ENCODE measurements around the gene CXCL1. TPM values are rescaled to one million over a fixed set of nuclear protein-coding genes. Genes with fewer than 3 reads are reported as not detected.

CXCL1 gene
- total and polyA plus RNA-seq, 5 donors = 2.4 to 7.4 (median 4.3) TPM

GRCh38 chr4:73839715-73840114, 29.5 kb upstream of the CXCL1 start:
- Histone ChIP-seq H3K4me1 (ENCODE audit: control insufficient read depth, insufficient read depth, low read length) (peaks cover 2% of the 10 kb centered on the region), H3K4me3 (ENCODE audit: low read length) (no peak overlapping the region), H3K27ac (ENCODE audit: low read length) (no peak overlapping the region), H3K27me3 (ENCODE audit: control insufficient read depth, insufficient read depth) (no peaks in the 10 kb centered on the region), H3K9me3 (ENCODE audit: control insufficient read depth, low read length) (no peaks in the 10 kb centered on the region)
- intact Hi-C loops (cut with DNase I) = no loop called here
- ATAC-seq (no peak), DNase-seq (no peak)
- WGBS = 92% methylated on average over 3 of the region's 3 CpGs

- peaks cover 2% of the 10 kb centered on the region for H3K4me1 ChIP-seq (ENCODE audit: control insufficient read depth, insufficient read depth, low read length)
- DNase-seq (no peak), ATAC-seq (no peak)
- H3K27ac ChIP-seq (ENCODE audit: low read length) = no peak overlapping the region
- no peaks in the 10 kb centered on the region for H3K27me3 ChIP-seq (ENCODE audit: control insufficient read depth, insufficient read depth)
- no peak overlapping the region for H3K4me3 ChIP-seq (ENCODE audit: low read length)
- no peaks in the 10 kb centered on the region for H3K9me3 ChIP-seq (ENCODE audit: control insufficient read depth, low read length)
- 67% methylated on average over 4 of the region's 4 CpGs for WGBS
- intact Hi-C loops (cut with DNase I) = no loop called here
These were observed 27.8 kb upstream of the CXCL1 start for GRCh38 chr4:73841243-73841925.

- intact Hi-C loops (cut with DNase I) = no loop called here
- no peak for ATAC-seq
- Histone ChIP-seq H3K4me3 (ENCODE audit: low read length) (no peak overlapping the region), H3K9me3 (ENCODE audit: control insufficient read depth, low read length) (no peaks in the 10 kb centered on the region), H3K27ac (ENCODE audit: low read length) (no peak overlapping the region), H3K4me1 (ENCODE audit: control insufficient read depth, insufficient read depth, low read length) (no peaks in the 10 kb centered on the region), H3K27me3 (ENCODE audit: control insufficient read depth, insufficient read depth) (no peaks in the 10 kb centered on the region)
- no peak for DNase-seq
These were observed 26.5 kb upstream of the CXCL1 start for GRCh38 chr4:73842696-73843095.

- intact Hi-C loops (cut with DNase I) = no loop called here
- no peaks in the 10 kb centered on the region for H3K4me1 ChIP-seq (ENCODE audit: control insufficient read depth, insufficient read depth, low read length)
- H3K27ac ChIP-seq (ENCODE audit: low read length) = no peak overlapping the region
- H3K4me3 ChIP-seq (ENCODE audit: low read length) = no peak overlapping the region
- ATAC-seq (no peak), DNase-seq (no peak)
- no peaks in the 10 kb centered on the region for H3K27me3 ChIP-seq (ENCODE audit: control insufficient read depth, insufficient read depth)
- no peaks in the 10 kb centered on the region for H3K9me3 ChIP-seq (ENCODE audit: control insufficient read depth, low read length)
These were observed 25.8 kb upstream of the CXCL1 start for GRCh38 chr4:73843369-73843768.

- Histone ChIP-seq H3K4me1 (ENCODE audit: control insufficient read depth, insufficient read depth, low read length) (no peaks in the 10 kb centered on the region), H3K9me3 (ENCODE audit: control insufficient read depth, low read length) (no peaks in the 10 kb centered on the region), H3K27me3 (ENCODE audit: control insufficient read depth, insufficient read depth) (no peaks in the 10 kb centered on the region), H3K4me3 (ENCODE audit: low read length) (no peak overlapping the region), H3K27ac (ENCODE audit: low read length) (no peak overlapping the region)
- 48% methylated on average over 3 of the region's 3 CpGs for WGBS
- ATAC-seq (no peak), DNase-seq (no peak)
- intact Hi-C loops (cut with DNase I) = no loop called here
These were observed 24.8 kb upstream of the CXCL1 start for GRCh38 chr4:73844345-73844744.

GRCh38 chr4:73844806-73845205, 24.4 kb upstream of the CXCL1 start:
- Histone ChIP-seq H3K27ac (ENCODE audit: low read length) (no peak overlapping the region), H3K4me3 (ENCODE audit: low read length) (no peak overlapping the region), H3K9me3 (ENCODE audit: control insufficient read depth, low read length) (no peaks in the 10 kb centered on the region), H3K4me1 (ENCODE audit: control insufficient read depth, insufficient read depth, low read length) (no peaks in the 10 kb centered on the region), H3K27me3 (ENCODE audit: control insufficient read depth, insufficient read depth) (no peaks in the 10 kb centered on the region)
- DNase-seq (no peak), ATAC-seq (no peak)
- WGBS = 50% methylated on average over 2 of the region's 2 CpGs
- intact Hi-C loops (cut with DNase I) = no loop called here

GRCh38 chr4:73847526-73848182, 21.5 kb upstream of the CXCL1 start:
- DNase-seq (no peak), ATAC-seq (peak in 1 of 2 donors; percentile 25)
- intact Hi-C loops (cut with DNase I) = no loop called here
- WGBS = 87% methylated on average over 3 of the region's 3 CpGs
- Histone ChIP-seq H3K27ac (ENCODE audit: low read length) (no peak overlapping the region), H3K4me1 (ENCODE audit: control insufficient read depth, insufficient read depth, low read length) (no peaks in the 10 kb centered on the region), H3K4me3 (ENCODE audit: low read length) (no peak overlapping the region), H3K9me3 (ENCODE audit: control insufficient read depth, low read length) (no peaks in the 10 kb centered on the region), H3K27me3 (ENCODE audit: control insufficient read depth, insufficient read depth) (no peaks in the 10 kb centered on the region)

GRCh38 chr4:73848183-73848777, 20.9 kb upstream of the CXCL1 start:
- no peak for ATAC-seq

GRCh38 chr4:73850261-73850970, 18.8 kb upstream of the CXCL1 start:
- Histone ChIP-seq H3K27me3 (ENCODE audit: control insufficient read depth, insufficient read depth) (no peaks in the 10 kb centered on the region), H3K27ac (ENCODE audit: low read length) (no peak overlapping the region), H3K4me3 (ENCODE audit: low read length) (no peak overlapping the region), H3K9me3 (ENCODE audit: control insufficient read depth, low read length) (no peaks in the 10 kb centered on the region), H3K4me1 (ENCODE audit: control insufficient read depth, insufficient read depth, low read length) (peaks cover 3% of the 10 kb centered on the region)
- intact Hi-C loops (cut with DNase I) = no loop called here
- 85% methylated on average over 4 of the region's 4 CpGs for WGBS
- DNase-seq = no peak
- ATAC-seq = no peak

More at GRCh38 chr4:73848183-73848777, 20.9 kb upstream of the CXCL1 start:
- Histone ChIP-seq H3K27me3 (ENCODE audit: control insufficient read depth, insufficient read depth) (no peaks in the 10 kb centered on the region), H3K4me3 (ENCODE audit: low read length) (no peak overlapping the region), H3K4me1 (ENCODE audit: control insufficient read depth, insufficient read depth, low read length) (peaks cover 3% of the 10 kb centered on the region), H3K9me3 (ENCODE audit: control insufficient read depth, low read length) (no peaks in the 10 kb centered on the region), H3K27ac (ENCODE audit: low read length) (no peak overlapping the region)
- WGBS = 85% methylated on average over 1 of the region's 1 CpG
- intact Hi-C loops (cut with DNase I) = no loop called here
- DNase-seq = no peak

- no peak for DNase-seq
- 66% methylated on average over 1 of the region's 1 CpG for WGBS
- peaks cover 3% of the 10 kb centered on the region for H3K4me1 ChIP-seq (ENCODE audit: control insufficient read depth, insufficient read depth, low read length)
- intact Hi-C loops (cut with DNase I) = no loop called here
- H3K27me3 ChIP-seq (ENCODE audit: control insufficient read depth, insufficient read depth) = no peaks in the 10 kb centered on the region
- no peak overlapping the region for H3K4me3 ChIP-seq (ENCODE audit: low read length)
- no peak overlapping the region for H3K27ac ChIP-seq (ENCODE audit: low read length)
- no peaks in the 10 kb centered on the region for H3K9me3 ChIP-seq (ENCODE audit: control insufficient read depth, low read length)
- no peak for ATAC-seq
These were observed 17.9 kb upstream of the CXCL1 start for GRCh38 chr4:73851293-73851692.

- H3K4me3 ChIP-seq (ENCODE audit: low read length) = no peak overlapping the region
- intact Hi-C loops (cut with DNase I) = no loop called here
- DNase-seq = no peak
These were observed 16.4 kb upstream of the CXCL1 start for GRCh38 chr4:73852771-73853170.

More at GRCh38 chr4:73852771-73853170, 16.4 kb upstream of the CXCL1 start:
- ATAC-seq = no peak
- no peaks in the 10 kb centered on the region for H3K9me3 ChIP-seq (ENCODE audit: control insufficient read depth, low read length)
- peaks cover 3% of the 10 kb centered on the region for H3K4me1 ChIP-seq (ENCODE audit: control insufficient read depth, insufficient read depth, low read length)
- no peaks in the 10 kb centered on the region for H3K27me3 ChIP-seq (ENCODE audit: control insufficient read depth, insufficient read depth)
- H3K27ac ChIP-seq (ENCODE audit: low read length) = no peak overlapping the region
